Measurements from ENCODE around the gene FN1. TPM values are rescaled to one million over a fixed set of nuclear protein-coding genes. Genes with fewer than 3 reads are reported as not detected.

The FN1 gene
- total and polyA plus RNA-seq, 11 donors: 100 to 1,418 (median 343) TPM

GRCh38 chr2:215432759-215433594 lies 2.9 kb downstream of the FN1 start:
- no peaks in the 10 kb centered on the region for H3K9me3 ChIP-seq
- H3K4me1 ChIP-seq: peaks cover 0 to 44% (median 2%) of the 10 kb centered on the region in 12 donors
- intact Hi-C loops (cut with DNase I): loop anchor here in 2 of 10 donors (10.0 kb wide), 3 partner anchors 142 to 402 kb away; no protein-coding TSS in a partner anchor
- TF ChIP-seq POLR2A (IDR thresholded peaks at IDR 0.05) (no peak), CTCF (IDR thresholded peaks at IDR 0.05) (no peak)
- H3K27me3 ChIP-seq: peaks cover 0 to 29% (median 0%) of the 10 kb centered on the region in 9 donors
- ATAC-seq (no peak), DNase-seq (no peak)
- peak overlapping the region in 10 of 12 donors; percentile 11 to 90 (median 66) for H3K4me3 ChIP-seq
- 76 to 95% (median 84%) methylated on average over 8 of the region's 8 CpGs for WGBS, 4 donors
- H3K36me3 ChIP-seq: peaks cover 0 to 55% (median 27%) of the 10 kb centered on the region in 9 donors
- peak overlapping the region in 6 of 12 donors; percentile 10 to 94 (median 70) for H3K27ac ChIP-seq

- intact Hi-C loops (cut with DNase I): loop anchor here in 2 of 10 donors (10.0 kb wide), 3 partner anchors 143 to 403 kb away; no protein-coding TSS in a partner anchor
- DNase-seq (no peak), ATAC-seq (no peak)
- 78 to 86% (median 81%) methylated on average over 7 of the region's 7 CpGs for WGBS, 4 donors
- H3K4me1 ChIP-seq: peaks cover 0 to 37% (median 1%) of the 10 kb centered on the region in 12 donors
- H3K27ac ChIP-seq: peak overlapping the region in 2 of 12 donors; percentile 38 to 92
- H3K36me3 ChIP-seq: peaks cover 0 to 64% (median 36%) of the 10 kb centered on the region in 9 donors
- H3K4me3 ChIP-seq: peak overlapping the region in 7 of 12 donors; percentile 11 to 90 (median 66)
- no peaks in the 10 kb centered on the region for H3K9me3 ChIP-seq
- no peak for TF ChIP-seq CTCF (IDR thresholded peaks at IDR 0.05)
- no peak for TF ChIP-seq POLR2A (IDR thresholded peaks at IDR 0.05)
- peaks cover 0 to 20% (median 0%) of the 10 kb centered on the region in 9 donors for H3K27me3 ChIP-seq
Observed at GRCh38 chr2:215431778-215432758, 3.8 kb downstream of the FN1 start.

DNA sequence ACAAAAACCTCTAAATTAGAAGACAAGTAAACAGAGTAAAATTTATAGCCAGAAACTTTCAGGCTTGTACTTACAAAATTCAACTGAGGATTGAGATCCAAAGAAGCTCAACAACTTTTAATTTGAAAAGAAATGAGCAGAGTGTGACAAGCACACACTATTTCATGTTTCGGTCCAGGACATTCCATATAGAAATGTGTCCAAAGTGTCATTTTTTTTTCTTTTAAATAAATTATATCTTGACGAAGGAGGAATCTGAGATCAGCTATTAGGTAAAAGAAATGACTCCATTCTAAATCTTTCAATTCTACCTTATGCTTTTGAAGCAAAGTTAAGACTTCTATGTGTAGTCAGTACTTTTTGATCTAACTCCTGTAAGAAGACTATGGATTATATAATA lies 4.6 kb downstream of the FN1 start:
- H3K27me3 ChIP-seq: peaks cover 0 to 12% (median 0%) of the 10 kb centered on the region in 9 donors

More for the DNA sequence above, 4.6 kb downstream of the FN1 start:
- TF ChIP-seq CTCF (IDR thresholded peaks at IDR 0.05): no peak
- no peak for TF ChIP-seq POLR2A (IDR thresholded peaks at IDR 0.05)
- DNase-seq: no peak
- Histone ChIP-seq H3K9me3 (no peaks in the 10 kb centered on the region), H3K4me1 (peaks cover 0 to 37% (median 0%) of the 10 kb centered on the region in 12 donors), H3K4me3 (peak overlapping the region in 3 of 12 donors; percentile 62 to 79 (median 66)), H3K36me3 (peaks cover 0 to 72% (median 36%) of the 10 kb centered on the region in 9 donors), H3K27ac (peak overlapping the region in 1 of 12 donors; percentile 92)
- no peak for ATAC-seq
- intact Hi-C loops (cut with DNase I): loop anchor here in 2 of 10 donors (10.0 kb wide), 3 partner anchors 144 to 404 kb away; no protein-coding TSS in a partner anchor
- 41 to 80% (median 43%) methylated on average over 2 of the region's 2 CpGs for WGBS, 4 donors
